HG03175 (cell line): ENCODE measurements around the gene OR6A2.
"Not testable (repeated sequence)": the region's sequence is repeated elsewhere in the genome, so short reads cannot be mapped to it uniquely, and the experiment has no call there.

Source experiments
- ATAC-seq: cut with Tn5 transposase; IDR thresholded peaks from one replicate; pipeline ENCODE4 v1.9.1; 2021; ENCODE audit warnings: mild to moderate bottlenecking, moderate library complexity; ENCODE audit not compliant: unreplicated experiment

Gene OR6A2

DNA sequence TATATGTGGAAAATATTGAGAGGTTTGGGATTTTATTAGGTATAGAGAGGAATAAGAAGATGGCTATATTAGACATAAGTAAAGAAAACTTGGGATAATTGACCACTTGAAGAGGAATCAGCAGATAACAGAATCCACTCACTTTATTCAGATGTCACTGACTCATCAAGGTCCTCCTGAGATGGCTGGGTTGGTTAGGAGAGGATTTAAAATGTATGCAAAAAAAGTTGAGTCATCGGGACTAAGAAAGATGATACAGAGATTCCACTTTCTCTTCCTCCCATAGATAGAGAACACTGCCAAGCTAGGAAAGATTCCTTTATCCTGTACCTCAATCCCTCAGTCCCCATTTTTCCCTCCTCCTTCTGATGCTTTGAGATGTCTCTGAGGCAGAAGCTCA, at the start of gene OR6A2:
Gene OR6A2, minus strand, starts transcription at position 288 of the 400 bp plus-strand sequence. CDS start 3,981 bp downstream, outside the sequence.
- no peak for ATAC-seq

DNA sequence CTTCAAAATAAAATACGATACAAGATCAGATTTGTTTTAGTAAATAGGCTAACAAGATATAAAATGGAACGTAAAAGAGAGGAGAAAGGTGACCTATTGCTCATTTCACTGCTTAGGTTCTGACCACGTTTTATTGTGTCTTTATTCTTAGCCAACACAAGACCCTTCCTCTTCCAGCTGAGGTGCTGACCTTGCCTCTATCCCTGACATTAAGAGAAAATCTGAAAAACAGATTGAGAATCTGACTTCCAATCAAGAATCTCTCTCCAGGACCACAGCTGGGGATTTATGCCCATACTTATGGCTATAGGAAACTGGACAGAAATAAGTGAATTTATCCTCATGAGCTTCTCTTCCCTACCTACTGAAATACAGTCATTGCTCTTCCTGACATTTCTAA, 45.9 kb upstream of the OR6A2 start, which contains the start of gene OR10A5:
Gene OR10A5, plus strand, starts transcription at position 301 of the 400 bp plus-strand sequence. Its CDS starts 0 bp downstream, at position 301.
- ATAC-seq = no peak

DNA sequence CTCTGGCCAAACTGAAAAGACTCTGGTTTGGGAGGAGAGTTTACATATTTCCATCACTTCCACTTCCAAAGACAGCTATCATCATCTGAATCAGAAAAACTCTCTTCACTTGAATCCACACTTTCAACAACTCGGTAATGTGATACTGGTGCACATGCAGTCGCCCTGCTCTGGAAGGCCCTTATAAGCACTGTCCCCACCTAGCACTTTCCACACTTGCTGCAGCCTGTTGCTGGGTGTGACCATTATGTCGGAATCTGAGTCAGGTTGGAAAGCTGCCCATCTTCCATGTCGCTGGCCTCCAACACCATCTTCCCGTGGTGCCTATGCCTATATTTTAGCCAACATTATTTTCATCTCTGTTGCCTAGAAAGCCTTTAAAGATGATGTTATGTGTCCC, 44.9 kb upstream of the OR6A2 start:
- ATAC-seq = no peak

DNA sequence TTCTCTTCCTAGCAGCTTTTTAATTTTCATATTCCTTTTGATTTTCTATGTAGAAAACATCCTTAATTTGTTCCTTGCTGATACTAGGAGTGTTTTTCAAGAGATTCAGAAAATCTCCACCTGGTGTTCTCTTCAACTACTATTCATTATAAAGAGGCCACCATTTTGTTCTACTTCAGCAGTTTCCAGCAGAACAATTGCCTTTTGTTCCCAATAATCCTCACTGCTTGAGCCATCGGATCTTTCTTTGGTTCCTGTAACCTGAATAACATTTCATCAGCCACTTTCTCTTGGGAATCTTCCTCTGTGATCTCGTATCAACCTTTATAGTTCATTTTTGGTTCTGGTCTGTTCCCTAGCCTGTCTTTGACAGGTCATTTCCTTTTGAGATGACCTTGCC, 44.2 kb upstream of the OR6A2 start:
- no peak for ATAC-seq

DNA sequence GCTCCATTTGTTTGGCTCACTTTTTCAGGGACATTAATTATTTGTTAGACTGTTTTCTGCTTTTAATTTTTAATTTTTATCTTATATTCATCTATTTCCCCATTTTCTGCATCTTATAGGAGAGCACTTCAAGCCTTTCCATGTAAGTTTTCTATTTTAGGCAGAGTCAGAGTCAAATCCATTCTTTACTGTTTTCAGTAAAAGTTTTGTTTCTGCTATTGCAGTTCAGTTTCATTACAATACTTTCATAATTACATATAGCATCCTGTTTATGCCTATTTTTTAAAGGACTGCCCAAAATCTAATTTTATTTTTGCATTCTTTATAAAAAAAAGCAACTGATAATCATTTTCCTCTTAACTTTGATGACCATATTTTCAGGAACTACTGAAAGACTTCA, 42.2 kb upstream of the OR6A2 start:
- ATAC-seq = no peak

DNA sequence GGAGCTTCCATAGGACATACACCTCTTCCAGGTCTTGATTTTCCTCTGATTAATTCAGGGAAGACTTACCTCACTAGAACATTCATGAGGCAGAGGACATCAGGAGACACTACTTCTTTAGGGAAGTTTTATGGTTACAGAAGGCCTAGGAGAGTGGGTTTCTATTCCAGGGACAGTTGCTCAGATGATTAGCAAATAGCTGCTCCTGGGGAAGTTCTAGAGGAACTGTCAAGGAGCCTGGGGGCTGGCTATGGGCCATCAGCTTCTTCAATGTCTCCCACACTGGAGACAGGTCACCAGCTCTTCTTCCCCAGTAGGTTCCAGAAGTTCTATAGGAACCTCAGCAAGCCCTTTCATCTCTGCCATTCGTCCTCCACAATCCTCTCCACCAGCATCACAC, 34.5 kb upstream of the OR6A2 start:
- ATAC-seq = no peak

DNA sequence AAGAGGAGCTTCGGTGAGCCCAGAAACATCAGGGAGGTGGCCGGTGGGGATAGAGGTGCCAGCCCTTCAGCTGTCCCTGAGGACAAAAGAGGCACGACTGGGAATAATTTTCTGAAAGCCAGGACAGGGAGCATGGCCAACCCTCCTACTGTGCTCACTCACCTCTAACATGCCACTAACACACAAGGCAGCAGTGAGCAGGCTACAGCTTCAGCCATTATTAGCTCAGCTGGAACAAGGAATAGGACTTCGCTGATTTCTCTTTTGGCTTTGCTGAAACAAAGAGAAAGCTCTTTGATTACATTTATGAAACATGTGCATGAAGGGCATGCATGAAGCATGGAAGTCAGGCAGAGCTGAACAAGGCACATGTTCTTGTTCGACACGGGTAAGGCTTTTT, 33.9 kb upstream of the OR6A2 start:
- ATAC-seq = no peak

DNA sequence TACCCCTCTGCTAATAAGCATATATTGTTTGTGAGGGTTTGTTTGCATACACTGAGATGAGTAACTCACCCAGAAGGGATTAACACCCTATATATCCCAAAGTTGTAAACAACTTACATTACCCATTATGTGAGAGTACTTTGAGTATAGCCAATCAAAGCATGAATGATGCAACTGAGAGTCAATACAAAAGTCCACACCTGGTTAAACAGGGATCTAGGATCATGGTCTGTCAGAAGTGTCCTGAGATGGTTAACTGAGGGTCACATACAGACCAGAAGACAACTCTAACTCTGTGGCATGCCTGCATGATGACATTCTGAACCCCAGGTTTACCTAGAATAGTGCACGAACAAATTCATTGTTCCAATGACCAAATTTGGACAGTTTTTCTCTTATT, 28.6 kb upstream of the OR6A2 start:
- no peak for ATAC-seq

DNA sequence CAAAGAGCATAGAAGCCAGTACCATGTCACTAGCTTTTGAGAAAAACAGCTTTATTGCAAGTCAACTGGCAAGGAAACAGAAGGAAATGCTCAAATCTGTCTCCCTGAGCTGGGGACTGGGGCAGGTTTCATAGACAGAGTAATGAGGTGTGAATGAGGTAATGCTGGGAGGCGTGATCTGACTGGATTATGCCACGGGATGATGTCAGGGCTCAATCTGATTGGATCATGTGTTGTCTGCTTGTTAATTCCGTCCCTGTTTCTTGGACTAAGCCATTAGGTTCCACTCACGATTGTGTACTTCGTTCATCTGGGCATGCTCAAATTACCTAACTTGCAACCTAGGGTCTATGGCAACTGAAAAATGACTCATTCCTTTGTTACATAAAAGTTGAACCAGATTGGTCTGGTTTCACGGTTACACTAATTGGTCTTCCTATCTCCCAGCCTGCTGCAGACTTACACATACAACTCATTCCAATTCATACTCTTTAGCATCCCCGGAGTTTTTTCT, 25.8 kb upstream of the OR6A2 start:
- no peak for ATAC-seq

DNA sequence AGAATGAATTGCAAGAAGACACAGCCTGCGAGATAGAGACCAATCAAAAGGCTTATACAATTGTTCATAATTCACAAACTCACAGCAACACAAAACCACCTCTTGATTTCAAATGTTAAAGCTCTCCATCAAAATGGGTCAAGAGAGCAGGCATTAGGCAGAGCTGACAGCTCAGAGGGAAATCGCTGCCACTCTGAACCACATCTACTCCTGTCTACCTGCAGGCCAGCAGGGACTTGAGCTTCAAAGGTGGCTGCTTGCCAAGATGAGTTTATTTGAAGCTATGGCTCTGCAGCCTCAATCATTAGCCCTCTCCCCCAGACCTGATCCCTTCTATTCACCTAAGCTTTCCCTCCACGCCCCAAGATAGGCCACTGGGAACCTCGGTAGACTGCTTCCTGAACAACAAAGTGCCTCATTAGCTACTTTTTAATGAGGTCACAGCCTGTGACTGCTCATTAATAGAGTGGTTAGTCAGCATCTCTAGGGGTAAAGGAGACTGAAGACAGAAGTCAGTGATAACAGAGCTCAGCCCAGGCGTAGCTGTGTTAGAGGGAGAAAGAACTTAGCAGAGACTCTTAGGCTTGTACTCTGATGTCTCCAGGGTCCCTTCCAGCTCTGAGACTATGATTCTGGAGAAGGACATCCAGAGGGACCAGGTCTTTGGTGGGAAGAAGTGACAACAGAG, 24.8 kb upstream of the OR6A2 start:
- no peak for ATAC-seq

DNA sequence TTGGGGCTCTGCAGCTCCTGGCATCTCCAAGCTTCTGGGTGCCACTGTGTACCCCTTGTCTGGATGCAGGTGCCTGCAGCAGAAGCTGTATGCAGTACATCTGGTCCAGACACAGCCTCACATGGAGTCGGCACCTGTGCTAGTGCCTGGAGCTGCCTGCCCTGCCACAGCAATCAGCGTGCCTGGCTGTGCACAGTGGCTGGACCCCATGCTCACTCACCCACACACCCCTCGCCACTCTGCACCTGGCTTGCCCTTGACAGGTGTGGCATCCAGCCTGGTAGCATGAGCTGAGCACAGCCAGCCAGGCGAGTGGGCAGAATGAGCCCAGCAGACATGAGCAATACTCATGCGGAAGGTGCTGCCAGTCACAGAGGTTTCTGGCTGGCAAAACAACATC, 19.5 kb upstream of the OR6A2 start:
- no peak for ATAC-seq

DNA sequence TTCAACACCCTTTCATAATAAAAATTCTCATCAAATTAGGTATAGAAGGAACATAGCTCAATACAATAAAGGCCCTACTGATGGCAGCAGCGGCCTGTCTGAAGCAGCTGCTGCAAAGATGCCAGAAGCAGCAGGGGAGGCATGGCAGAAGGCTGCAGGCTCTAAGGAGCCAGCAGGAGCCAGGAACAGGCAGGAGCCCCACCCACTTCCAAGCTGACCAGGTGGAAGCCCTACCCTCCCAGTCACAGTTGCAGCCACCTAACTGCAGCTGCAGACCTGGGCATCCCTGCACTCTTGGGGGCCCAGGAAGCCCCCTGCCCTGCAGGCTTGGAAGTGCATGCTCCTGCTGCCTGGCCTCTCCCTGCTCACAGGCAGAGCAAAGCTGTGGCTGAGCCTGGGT, 18.2 kb upstream of the OR6A2 start:
- ATAC-seq = no peak

DNA sequence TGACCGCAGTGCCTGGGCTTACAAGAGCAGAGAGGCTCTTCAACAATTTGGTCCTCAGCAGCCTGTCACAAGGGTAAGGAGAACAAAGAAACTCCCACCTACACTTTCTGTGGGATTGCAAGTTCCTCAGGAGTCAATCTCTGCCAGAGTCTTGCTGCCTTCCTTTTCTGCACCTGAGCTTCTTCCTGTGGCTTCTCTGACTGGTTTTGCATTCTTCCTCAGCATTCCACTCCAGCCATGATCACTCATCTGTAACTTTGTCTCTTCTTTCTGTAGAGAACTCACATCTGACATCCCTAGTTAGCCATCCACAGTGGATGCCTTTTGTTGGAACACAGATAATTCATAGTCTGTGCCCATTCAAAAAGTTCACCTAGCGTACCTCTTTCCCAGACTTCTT, 14.2 kb upstream of the OR6A2 start:
- no peak for ATAC-seq

DNA sequence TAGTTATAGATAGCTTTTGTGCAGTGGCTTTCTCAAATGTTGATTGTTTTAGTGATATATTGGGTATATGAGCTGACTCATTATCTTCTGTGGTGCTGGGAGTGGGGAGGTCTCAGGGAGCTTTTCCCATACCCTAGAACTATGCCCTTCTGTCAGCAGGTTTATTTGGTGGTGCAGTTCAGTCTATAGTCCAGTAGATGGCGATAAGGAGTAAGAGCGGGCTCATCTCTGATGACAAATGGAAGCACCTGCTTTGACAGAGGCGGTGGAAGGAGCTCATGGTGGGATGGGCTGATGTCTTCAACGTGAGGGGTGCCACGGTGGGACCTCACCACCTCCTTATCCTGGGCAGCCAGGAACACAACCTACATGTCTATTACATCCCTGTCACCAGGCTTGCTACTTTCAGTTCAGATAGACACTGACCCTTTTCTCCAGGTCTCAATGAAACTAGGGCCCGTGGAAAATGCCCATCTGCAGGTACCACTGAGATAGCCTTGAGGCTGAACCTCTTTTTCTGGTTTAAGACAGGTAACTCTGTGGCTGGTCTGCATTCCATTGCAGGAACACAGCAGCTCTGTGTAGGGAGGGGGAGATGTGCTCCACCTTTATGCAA, 13.0 kb upstream of the OR6A2 start:
- peak; percentile 95 for ATAC-seq

DNA sequence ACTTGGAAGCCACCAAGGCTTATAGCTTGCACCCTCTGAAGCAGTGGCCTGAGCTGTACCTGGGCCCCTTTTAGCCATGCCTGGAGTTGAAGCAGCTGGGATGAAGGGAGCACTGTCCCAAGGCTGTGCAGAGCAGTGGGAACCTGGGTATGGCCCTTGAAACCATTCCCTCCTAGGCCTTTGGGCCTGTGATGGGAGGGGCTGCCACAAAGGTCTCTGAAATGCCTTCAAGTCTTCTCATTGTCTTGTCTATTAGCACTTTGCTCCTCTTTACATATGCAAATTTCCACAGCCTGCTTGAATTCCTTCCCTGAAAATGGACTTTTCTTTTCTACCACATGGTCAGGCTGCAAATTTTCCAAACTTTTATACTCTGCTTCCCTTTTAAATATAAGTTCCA, 1.6 kb upstream of the OR6A2 start:
- not testable (repeated sequence) for ATAC-seq

DNA sequence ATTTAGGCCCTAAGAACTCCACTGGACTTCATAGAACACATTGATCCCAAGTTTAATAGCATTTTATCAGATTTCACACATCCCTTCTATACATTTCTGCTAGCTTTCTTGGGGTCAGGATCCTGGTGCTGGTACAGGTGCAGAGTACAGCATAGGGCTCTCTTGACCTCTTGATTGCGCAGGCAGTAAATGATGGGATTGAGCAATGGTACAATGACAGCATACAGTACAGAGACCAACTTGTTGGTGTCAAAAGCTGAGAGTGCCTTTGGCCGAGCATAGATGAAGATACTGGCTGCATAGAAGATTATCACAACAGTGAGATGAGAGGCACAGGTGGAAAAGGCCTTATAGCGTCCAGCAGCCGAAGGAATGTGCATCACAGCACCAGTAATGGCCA, 4.8 kb downstream of the OR6A2 start:
- ATAC-seq = no peak

DNA sequence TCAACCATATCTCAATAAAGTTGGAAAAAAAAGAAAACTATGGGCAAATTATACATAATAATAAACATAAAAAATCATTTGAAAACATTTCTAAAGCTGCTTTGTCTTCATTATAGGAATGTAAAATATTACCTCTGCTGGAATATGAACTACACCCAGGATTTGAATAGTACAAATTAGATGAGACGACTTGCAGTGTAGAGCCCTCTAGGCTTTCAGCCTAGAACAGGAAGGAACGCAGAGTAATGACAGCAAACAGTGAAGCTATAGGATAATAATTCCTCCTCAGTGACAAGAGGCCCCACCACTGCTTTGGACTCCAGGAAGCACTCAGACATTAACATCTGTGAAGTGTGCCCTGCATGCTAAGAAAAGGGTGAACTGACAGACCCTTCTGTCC, 8.9 kb downstream of the OR6A2 start:
- ATAC-seq = no peak

DNA sequence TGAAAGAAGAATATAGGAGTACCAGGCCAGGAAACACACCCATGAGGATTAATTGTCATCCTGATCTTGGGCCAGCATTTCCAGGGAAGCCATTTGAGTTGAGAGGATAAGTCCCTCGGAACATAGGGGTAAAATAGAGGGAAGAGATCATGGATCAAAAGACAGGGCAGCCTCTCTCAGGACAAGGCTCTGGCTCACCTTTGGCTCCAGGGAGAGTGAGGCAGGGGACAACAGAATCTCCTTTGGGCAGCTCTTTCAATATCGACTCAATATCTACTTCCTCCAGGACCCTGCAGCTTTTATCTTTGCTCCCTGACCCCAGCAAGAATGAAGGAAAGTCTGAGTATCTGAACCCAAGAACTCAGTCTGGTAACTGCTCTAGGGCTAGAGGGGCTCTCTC, 16.8 kb downstream of the OR6A2 start, which contains the start of gene OR2AG1:
Gene OR2AG1, plus strand, starts transcription at position 301 of the 400 bp plus-strand sequence. CDS start 2,018 bp downstream, outside the sequence.
- no peak for ATAC-seq

DNA sequence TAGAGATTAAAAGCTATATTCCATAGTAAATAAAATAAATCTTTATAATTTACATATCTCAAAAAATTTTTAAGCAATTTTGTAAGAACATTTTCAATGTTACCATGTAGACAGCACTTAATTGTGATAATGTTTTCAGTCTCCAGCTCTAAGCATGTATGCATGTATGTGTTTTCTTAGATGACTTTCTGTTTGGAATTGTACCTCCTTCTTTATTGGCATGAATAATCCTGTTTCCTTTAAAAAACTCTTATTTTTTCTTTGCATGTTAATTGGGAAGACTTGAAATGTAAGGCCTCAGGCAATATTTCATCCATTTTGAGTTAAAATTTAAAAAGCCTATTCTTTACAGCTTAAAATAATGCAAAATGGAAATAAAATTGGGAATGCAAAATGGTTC, 18.7 kb downstream of the OR6A2 start:
- no peak for ATAC-seq

DNA sequence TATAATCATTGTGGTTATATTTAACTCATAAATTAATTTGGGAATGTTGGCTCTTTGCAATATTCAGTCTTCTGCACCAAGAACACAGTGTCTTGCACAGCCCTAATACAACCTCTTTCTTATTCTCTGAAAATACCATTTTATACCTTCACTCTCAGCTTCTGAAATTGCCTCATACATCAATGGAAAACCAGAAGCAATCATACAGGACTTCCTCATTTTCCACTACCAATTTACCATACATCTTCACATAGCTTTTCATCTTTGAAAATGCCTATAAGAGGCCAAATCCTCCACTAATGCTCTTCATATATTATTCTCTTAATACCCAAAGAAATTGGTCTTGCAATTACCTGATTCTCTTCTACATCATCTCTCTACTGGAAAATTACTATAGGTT, 21.0 kb downstream of the OR6A2 start:
- ATAC-seq = no peak

DNA sequence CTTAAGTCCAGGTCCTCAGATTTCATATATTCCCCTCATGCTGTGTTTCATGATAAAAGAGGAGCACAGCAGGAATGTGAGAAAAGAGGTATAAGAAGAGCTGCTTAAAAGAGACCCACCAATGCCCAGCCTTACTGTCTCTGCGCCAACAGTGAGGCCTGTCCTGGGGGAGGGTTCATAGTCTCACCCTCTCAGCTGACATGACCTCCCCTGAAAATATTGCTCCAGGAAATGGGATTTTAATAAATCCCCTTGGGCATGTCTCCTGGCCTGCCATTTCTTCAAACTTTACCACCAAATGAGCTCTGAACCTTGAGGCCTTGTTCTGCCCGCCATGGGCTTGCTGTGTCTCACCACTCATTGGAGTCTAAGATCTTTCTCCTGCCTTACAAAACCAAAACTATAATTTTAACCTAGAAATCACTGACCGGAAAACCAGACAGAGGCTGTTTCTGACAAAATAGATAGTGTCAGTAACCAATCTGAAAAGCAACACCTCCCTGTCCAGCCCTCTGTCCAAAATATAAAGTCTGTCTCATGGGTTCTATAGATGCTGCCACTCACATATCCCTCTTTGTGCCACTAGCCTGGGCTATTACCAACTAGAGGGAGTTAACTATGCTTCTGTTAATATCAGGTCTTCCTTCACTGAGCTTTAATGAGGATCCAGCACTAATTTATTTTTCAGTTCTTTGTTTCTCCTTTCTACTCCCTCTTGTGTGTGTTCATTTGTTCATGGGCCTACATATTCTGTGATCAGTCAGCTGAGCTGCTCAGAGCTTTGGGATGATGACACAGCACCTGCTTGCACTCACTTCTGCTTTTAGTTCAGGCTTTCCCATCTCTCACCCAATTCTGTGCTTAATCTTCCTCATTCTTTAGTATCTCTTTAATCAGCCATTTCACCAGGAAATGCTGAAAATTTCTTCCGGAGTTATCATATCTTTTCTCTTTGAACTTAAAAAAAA, 27.3 kb downstream of the OR6A2 start, which contains the start of gene OR2AG2:
Gene OR2AG2, minus strand, starts transcription at position 51 of the 968 bp plus-strand sequence. CDS start 3,019 bp downstream, outside the sequence.
- peak; percentile 93 for ATAC-seq
